ENCODE results near the gene TUBGCP6.

- TF ChIP-seq POLR2A (IDR thresholded peaks at IDR 0.05; ENCODE audit: low read length) (no peak), GATA1 (IDR thresholded peaks at IDR 0.05; ENCODE audit: low read depth, low read length) (no peak)
Measured at GRCh38 chr22:50251477-50252081, 6.8 kb upstream of the TUBGCP6 start.
